Thoracic aorta (tissue), 2 donors: Measurements from ENCODE around the gene MRPL36. TPM values are rescaled to one million over a fixed set of nuclear protein-coding genes. Genes with fewer than 3 reads are reported as not detected.

ENCODE experiments used
- ATAC-seq: fragments of 150-250 bp; one replicate; pipeline ENCODE4 v1.8.0; 2017; ENCODE audit warnings: low read depth; ENCODE audit not compliant: insufficient number of reproducible peaks, low FRiP score
- DNase-seq: peaks from one replicate; pipeline ENCODE4 v3.0.0-alpha.2; 2020; ENCODE audit warnings: low spot score
- H3K27ac ChIP-seq, 2 donors: fragments of 200-600 bp; sonication (generic); 1 replicate in 1 of 2; 2 replicates in 1 of 2; pipeline ENCODE4 v1.5.1; 2016; ENCODE audit warnings: mild to moderate bottlenecking in 2 of 2, moderate library complexity in 2 of 2
- H3K27me3 ChIP-seq: fragments of 200-600 bp; sonication (generic); replicated peaks from 2 replicates; pipeline ENCODE4 v1.6.0; 2016; ENCODE audit warnings: mild to moderate bottlenecking; ENCODE audit not compliant: insufficient read depth
- H3K36me3 ChIP-seq: fragments of 200-600 bp; sonication (generic); one replicate; pipeline ENCODE4 v1.5.1; 2016
- H3K4me1 ChIP-seq, 2 donors: fragments of 200-600 bp; sonication (generic); 1 replicate in 1 of 2; 2 replicates in 1 of 2; pipeline versions ENCODE4 v1.5.1 to v1.6.0; 2016; ENCODE audit warnings: low read depth in 2 of 2, mild to moderate bottlenecking in 1 of 2; ENCODE audit not compliant: control insufficient read depth in 1 of 2
- H3K4me3 ChIP-seq: fragments of 200-600 bp; sonication (generic); 2 replicates; pipeline ENCODE4 v1.5.1; 2016; ENCODE audit warnings: mild to moderate bottlenecking
- H3K9me3 ChIP-seq: fragments of 200-600 bp; sonication (generic); 2 replicates; pipeline ENCODE4 v1.5.1; 2016
- total RNA-seq, 2 donors: library from RNA; depleted of rRNA; stranded (reverse); fragments of >200 nt; gene quantifications; one replicate each; pipeline versions ENCODE4 v1.1.0 to v1.2.3, GENCODE V29; 2016
- TF ChIP-seq, protein P1 (sequence below): fragments of 200-600 bp; sonication (generic); IDR thresholded peaks from one replicate; pipeline ENCODE4 v1.5.1; 2019; ENCODE audit warnings: antibody characterized with exemption

The MRPL36 gene
- total RNA-seq, 2 donors from 2014 or later: 26.2 to 26.9 TPM

DNA sequence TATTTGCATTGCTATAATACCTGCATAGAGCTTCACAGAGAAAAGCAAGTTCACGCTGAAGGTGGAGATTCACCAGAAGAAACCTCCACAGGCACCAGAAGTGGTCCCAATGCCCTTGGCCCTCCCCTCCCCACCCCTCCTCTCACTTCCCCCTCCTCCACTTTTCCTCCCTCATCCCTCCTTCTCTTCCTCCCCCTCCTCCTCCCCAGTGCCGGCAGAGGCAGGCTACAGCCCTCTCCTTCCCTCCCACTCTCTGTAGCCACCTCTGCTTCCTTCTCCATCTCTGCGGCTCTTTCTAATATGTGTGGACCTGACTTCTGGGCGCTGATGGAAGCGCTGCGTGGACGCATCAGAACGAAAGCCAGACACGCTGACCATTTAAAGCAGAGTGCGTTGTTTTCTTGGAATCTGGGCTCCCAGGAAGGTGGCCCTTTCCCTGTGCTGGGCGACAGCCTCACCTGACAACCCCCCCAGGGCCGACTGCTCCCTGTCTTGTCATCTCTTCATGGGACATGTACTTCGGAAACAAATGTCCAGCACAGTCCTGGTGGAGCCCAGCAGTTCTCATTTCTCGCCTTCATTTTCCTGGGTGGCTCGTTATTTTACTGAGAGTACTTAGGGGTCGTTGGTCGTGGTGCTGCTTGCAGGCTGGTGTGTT, 31.1 kb upstream of the MRPL36 start:
- Histone ChIP-seq H3K36me3 (no peaks in the 10 kb centered on the region), H3K4me1 (no peaks in the 10 kb centered on the region), H3K27ac (no peak overlapping the region), H3K9me3 (no peaks in the 10 kb centered on the region), H3K27me3 (no peaks in the 10 kb centered on the region), H3K4me3 (no peak overlapping the region)
- no peak for ATAC-seq
- TF ChIP-seq, protein P1, sequence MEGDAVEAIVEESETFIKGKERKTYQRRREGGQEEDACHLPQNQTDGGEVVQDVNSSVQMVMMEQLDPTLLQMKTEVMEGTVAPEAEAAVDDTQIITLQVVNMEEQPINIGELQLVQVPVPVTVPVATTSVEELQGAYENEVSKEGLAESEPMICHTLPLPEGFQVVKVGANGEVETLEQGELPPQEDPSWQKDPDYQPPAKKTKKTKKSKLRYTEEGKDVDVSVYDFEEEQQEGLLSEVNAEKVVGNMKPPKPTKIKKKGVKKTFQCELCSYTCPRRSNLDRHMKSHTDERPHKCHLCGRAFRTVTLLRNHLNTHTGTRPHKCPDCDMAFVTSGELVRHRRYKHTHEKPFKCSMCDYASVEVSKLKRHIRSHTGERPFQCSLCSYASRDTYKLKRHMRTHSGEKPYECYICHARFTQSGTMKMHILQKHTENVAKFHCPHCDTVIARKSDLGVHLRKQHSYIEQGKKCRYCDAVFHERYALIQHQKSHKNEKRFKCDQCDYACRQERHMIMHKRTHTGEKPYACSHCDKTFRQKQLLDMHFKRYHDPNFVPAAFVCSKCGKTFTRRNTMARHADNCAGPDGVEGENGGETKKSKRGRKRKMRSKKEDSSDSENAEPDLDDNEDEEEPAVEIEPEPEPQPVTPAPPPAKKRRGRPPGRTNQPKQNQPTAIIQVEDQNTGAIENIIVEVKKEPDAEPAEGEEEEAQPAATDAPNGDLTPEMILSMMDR: no peak
- no peak for DNase-seq

DNA sequence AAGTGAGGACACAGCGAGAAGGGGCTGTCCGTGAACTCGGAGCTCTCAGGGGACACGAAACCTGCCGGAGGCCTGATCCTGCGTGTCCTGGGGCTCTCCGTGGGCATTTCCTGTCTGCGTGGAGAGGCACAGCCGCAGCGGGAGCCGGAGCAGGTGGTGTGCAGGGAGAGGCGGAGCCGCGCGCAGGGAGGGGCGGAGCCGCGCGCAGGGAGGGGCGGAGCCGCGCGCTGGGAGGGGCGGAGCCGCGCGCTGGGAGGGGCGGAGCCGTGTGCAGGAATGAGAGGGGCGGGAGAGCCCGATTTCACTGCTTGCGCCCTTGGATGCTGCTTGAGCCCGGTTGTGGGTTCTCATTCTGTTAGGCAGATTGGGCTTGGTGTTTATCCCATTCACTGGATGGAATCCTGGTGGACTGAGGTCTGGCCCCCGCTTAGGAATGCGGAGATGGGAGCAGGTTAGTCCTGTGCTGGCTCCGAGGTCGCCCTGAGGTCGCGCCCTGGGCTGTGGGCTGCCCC, 28.3 kb upstream of the MRPL36 start:
- DNase-seq (no peak), ATAC-seq (no peak)
- Histone ChIP-seq H3K4me1 (no peaks in the 10 kb centered on the region), H3K9me3 (no peaks in the 10 kb centered on the region), H3K36me3 (no peaks in the 10 kb centered on the region), H3K27ac (no peak overlapping the region), H3K27me3 (no peaks in the 10 kb centered on the region), H3K4me3 (no peak overlapping the region)
- TF ChIP-seq, protein P1: no peak

DNA sequence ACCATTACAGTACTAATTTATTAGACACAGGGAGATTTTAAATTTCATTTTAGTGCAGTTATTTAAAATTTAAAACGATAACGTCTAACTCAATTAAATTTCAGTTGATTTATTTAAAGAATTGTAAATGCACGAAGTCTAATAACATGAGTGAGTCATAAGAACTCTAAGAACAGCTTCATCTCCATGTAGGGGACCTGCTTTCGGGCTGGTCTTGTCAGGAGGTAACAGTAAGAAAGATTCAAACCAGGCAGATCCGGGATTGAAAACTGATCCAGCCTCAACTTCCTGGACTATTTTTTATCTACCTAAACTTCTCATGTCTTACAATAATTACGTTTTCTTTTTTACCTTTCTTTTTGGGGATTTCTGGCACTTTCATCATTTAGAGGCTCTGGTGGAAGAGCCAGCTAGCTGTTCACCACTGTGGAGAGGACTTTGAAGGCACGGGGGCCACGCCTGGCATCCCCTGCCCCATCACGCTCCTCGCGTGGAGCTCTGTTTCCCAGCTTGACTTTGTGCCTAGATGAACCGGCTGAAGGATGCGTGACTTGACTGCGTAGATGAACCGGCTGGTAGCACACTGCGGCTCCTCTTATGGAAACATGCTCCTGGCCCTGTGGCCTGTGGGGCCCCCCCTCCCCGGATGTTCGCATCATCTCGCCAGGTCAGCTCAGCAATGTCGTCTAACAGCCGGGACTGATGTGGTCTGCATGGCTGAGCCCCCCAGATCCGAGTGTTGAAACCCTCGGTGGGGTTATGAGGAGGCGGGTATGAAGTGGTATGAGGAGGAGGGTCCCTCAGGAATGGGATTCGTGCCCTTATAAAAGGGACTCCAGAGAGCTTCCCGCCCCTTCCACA, 27.6 kb upstream of the MRPL36 start:
- no peak overlapping the region for H3K27ac ChIP-seq
- H3K27me3 ChIP-seq: no peaks in the 10 kb centered on the region
- no peaks in the 10 kb centered on the region for H3K4me1 ChIP-seq
- H3K36me3 ChIP-seq: no peaks in the 10 kb centered on the region
- no peaks in the 10 kb centered on the region for H3K9me3 ChIP-seq
- TF ChIP-seq, protein P1: no peak
- DNase-seq (no peak), ATAC-seq (no peak)
- H3K4me3 ChIP-seq: no peak overlapping the region

DNA sequence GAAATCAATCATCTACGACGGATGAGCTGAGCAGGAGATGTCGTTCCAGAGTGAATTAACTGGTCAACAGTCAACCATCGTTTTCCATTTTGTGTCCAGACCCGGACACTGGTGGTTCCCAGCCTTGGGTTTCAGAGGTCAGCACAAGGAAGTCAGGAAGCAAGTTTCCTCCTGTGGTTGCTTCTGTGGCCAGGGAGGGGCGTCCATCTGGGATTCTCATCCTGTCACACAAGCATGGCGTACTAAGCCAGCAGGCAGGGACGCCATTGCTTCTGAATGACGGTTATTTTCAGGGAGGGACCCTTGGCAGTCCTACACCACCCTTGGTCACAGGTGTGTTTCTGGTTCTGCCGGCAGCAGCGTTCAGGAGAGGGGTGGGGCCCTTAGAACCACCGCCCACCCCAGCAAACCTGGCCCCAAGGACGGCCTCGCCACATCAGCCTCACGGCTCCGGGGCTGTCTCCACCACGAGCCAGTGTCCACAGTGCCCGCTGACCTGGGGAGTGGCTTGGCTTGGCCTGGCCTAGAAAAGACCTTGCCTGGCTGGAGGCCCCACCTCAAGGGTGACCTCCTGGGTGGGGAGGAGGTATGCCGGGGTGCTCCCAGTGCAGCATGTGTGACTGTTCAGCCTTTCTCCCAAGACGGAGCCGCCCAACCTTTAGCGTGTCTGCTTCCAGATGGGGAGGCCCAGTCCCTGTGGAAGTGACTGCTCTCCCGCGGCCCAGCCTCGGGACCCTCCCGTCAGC, 26.8 kb upstream of the MRPL36 start:
- Histone ChIP-seq H3K9me3 (no peaks in the 10 kb centered on the region), H3K4me1 (no peaks in the 10 kb centered on the region), H3K36me3 (peaks cover 3% of the 10 kb centered on the region), H3K27ac (no peak overlapping the region), H3K4me3 (no peak overlapping the region), H3K27me3 (no peaks in the 10 kb centered on the region)
- TF ChIP-seq, protein P1: no peak
- ATAC-seq: no peak
- DNase-seq: no peak
